KMS-11 (cell line): ENCODE results near the gene MYOCD.

Experiments used
- H2AFZ ChIP-seq: fragments of 200-600 bp; sonication (generic); 2 replicates; pipeline ENCODE4 v1.6.1; 2016; ENCODE audit warnings: antibody characterized with exemption, mixed run types, low read depth
- H3K27ac ChIP-seq: fragments of 200-600 bp; sonication (generic); 2 replicates; pipeline ENCODE4 v1.6.1; 2016; ENCODE audit warnings: mild to moderate bottlenecking, mixed run types
- H3K27me3 ChIP-seq: fragments of 200-600 bp; sonication (generic); 2 replicates; pipeline ENCODE4 v1.6.1; 2017; ENCODE audit warnings: mild to moderate bottlenecking, low read depth, mixed run types, moderate library complexity; ENCODE audit not compliant: insufficient read depth
- H3K36me3 ChIP-seq: fragments of 200-600 bp; sonication (generic); 2 replicates; pipeline ENCODE4 v1.6.1; 2017; ENCODE audit warnings: mild to moderate bottlenecking, mixed run types; ENCODE audit not compliant: insufficient read depth
- H3K4me1 ChIP-seq: fragments of 200-600 bp; sonication (generic); 2 replicates; pipeline ENCODE4 v1.6.1; 2016; ENCODE audit warnings: mild to moderate bottlenecking, low read depth, mixed run types; ENCODE audit not compliant: poor library complexity, severe bottlenecking
- H3K4me2 ChIP-seq: fragments of 200-600 bp; sonication (generic); 2 replicates; pipeline ENCODE4 v1.7.0; 2016; ENCODE audit warnings: mild to moderate bottlenecking, mixed run types
- H3K4me3 ChIP-seq: fragments of 200-600 bp; sonication (generic); IDR thresholded peaks from 2 replicates; pipeline ENCODE4 v1.6.1; 2017; ENCODE audit warnings: low read depth, low read length, mixed read lengths; ENCODE audit not compliant: insufficient read depth
- H3K79me2 ChIP-seq: fragments of 200-600 bp; sonication (generic); 2 replicates; pipeline ENCODE4 v1.6.1; 2016; ENCODE audit warnings: low read depth, mixed run types; ENCODE audit not compliant: insufficient read depth
- H3K9ac ChIP-seq: fragments of 200-600 bp; sonication (generic); 2 replicates; pipeline ENCODE4 v1.6.1; 2016; ENCODE audit warnings: mild to moderate bottlenecking, mixed run types
- H4K20me1 ChIP-seq: fragments of 200-600 bp; sonication (generic); 2 replicates; pipeline ENCODE4 v1.6.1; 2016; ENCODE audit warnings: mild to moderate bottlenecking, mixed run types; ENCODE audit not compliant: insufficient read depth
- TF ChIP-seq, protein P1 (sequence below): fragments of 200-600 bp; sonication (generic); conservative IDR thresholded peaks from 2 replicates; pipeline ENCODE4 v1.6.1; 2017; ENCODE audit warnings: low read depth, mild to moderate bottlenecking, antibody characterized with exemption, low read length, moderate library complexity, mixed read lengths

The MYOCD gene

DNA sequence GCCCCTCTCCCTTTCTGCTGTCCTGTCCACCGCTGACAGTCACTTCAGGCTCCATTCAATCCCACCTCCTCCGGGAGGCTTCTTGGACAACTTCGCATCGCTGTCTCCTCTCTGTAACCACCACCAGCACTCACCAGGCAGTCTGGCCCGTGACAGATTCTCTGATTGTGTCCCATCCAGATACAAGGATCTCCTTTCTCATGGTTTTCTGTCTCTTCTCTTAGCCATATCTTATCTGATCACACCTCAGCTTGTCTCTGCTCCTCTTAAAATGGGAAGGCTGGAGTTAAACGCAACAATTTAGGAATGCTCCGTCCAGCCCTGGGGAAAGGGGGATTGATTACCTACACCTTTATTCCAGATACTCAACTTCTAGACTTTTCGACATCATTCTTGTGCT, 66.7 kb downstream of the MYOCD start:
- H3K79me2 ChIP-seq, result no peaks in the 10 kb centered on the region
- H3K4me1 ChIP-seq, result no peaks in the 10 kb centered on the region
- H3K27me3 ChIP-seq, result no peaks in the 10 kb centered on the region
- no peak overlapping the region for H3K4me2 ChIP-seq
- TF ChIP-seq, protein P1, sequence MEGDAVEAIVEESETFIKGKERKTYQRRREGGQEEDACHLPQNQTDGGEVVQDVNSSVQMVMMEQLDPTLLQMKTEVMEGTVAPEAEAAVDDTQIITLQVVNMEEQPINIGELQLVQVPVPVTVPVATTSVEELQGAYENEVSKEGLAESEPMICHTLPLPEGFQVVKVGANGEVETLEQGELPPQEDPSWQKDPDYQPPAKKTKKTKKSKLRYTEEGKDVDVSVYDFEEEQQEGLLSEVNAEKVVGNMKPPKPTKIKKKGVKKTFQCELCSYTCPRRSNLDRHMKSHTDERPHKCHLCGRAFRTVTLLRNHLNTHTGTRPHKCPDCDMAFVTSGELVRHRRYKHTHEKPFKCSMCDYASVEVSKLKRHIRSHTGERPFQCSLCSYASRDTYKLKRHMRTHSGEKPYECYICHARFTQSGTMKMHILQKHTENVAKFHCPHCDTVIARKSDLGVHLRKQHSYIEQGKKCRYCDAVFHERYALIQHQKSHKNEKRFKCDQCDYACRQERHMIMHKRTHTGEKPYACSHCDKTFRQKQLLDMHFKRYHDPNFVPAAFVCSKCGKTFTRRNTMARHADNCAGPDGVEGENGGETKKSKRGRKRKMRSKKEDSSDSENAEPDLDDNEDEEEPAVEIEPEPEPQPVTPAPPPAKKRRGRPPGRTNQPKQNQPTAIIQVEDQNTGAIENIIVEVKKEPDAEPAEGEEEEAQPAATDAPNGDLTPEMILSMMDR, result no peak
- H2AFZ ChIP-seq, result no peak overlapping the region
- no peak overlapping the region for H3K9ac ChIP-seq
- H3K36me3 ChIP-seq, result no peaks in the 10 kb centered on the region
- no peak overlapping the region for H3K4me3 ChIP-seq
- H3K27ac ChIP-seq, result no peak overlapping the region
- H4K20me1 ChIP-seq, result no peaks in the 10 kb centered on the region

DNA sequence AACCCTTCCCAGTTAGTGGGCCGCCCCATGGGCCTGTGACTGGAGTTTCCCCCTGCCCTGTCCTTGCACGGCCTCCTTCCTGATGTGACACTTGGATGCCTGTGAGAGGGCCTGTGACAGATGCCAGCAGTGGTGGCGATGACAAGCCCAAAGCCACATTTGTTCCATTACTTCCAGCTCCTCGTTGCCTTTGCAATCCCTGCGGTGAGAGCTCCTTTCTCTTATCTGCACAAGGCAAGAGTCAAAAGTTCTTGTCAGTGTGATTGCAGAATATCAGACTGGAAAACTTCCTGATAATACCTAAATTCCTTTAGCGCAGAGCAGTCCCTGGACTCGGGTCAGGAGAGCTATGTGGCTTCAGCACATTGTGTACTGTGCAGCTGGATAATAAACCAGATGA, 69.2 kb downstream of the MYOCD start:
- H3K4me2 ChIP-seq, result no peak overlapping the region
- H3K4me1 ChIP-seq, result no peaks in the 10 kb centered on the region
- no peak overlapping the region for H3K4me3 ChIP-seq
- TF ChIP-seq, protein P1, result no peak
- no peaks in the 10 kb centered on the region for H3K36me3 ChIP-seq
- no peak overlapping the region for H3K9ac ChIP-seq
- no peaks in the 10 kb centered on the region for H4K20me1 ChIP-seq
- no peak overlapping the region for H2AFZ ChIP-seq
- no peak overlapping the region for H3K27ac ChIP-seq
- no peaks in the 10 kb centered on the region for H3K79me2 ChIP-seq
- H3K27me3 ChIP-seq, result no peaks in the 10 kb centered on the region

DNA sequence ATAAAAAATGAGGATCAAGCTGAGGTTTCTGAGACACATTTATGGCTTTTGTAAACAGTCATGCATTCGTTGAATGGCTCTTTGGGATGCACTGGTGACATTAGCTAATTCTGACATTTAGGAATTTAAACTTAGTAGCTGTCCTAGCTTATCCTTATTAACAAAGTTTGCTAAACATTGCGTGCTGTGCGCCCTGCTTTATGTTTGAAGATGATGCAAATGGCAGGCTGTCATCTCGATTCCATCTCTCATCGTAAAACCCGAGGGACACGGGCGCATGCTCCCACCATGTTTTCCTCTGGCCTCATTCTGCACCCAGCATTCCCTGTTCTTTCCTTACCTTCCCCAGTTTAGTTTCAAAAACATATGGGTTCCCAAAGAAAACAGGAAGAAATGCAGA, 69.8 kb downstream of the MYOCD start:
- H3K4me2 ChIP-seq, result no peak overlapping the region
- H3K27ac ChIP-seq, result no peak overlapping the region
- H3K4me3 ChIP-seq, result no peak overlapping the region
- H3K4me1 ChIP-seq, result no peaks in the 10 kb centered on the region
- no peaks in the 10 kb centered on the region for H3K36me3 ChIP-seq
- H2AFZ ChIP-seq, result no peak overlapping the region
- H3K79me2 ChIP-seq, result no peaks in the 10 kb centered on the region
- H3K9ac ChIP-seq, result no peak overlapping the region
- TF ChIP-seq, protein P1, result no peak
- H3K27me3 ChIP-seq, result no peaks in the 10 kb centered on the region
- no peaks in the 10 kb centered on the region for H4K20me1 ChIP-seq

- no peak overlapping the region for H3K27ac ChIP-seq
- H3K9ac ChIP-seq, result no peak overlapping the region
- no peaks in the 10 kb centered on the region for H3K79me2 ChIP-seq
- H3K4me3 ChIP-seq, result no peak overlapping the region
- H3K4me1 ChIP-seq, result no peaks in the 10 kb centered on the region
- H3K27me3 ChIP-seq, result no peaks in the 10 kb centered on the region
- no peaks in the 10 kb centered on the region for H4K20me1 ChIP-seq
- no peaks in the 10 kb centered on the region for H3K36me3 ChIP-seq
- no peak overlapping the region for H2AFZ ChIP-seq
- H3K4me2 ChIP-seq, result no peak overlapping the region
- TF ChIP-seq, protein P1, result no peak
Measured at GRCh38 chr17:12736526-12736925, 70.8 kb downstream of the MYOCD start.
